GM18507 (cell line): Measurements from ENCODE around the gene YWHAH.

Source experiments
- DNase-seq: peaks from one replicate; pipeline ENCODE4 v3.0.0; 2011; ENCODE audit warnings: low read depth; ENCODE audit not compliant: insufficient read length; ENCODE audit errors: extremely low spot score
- FAIRE-seq: peaks from 2 replicates; lab custom pipeline; 2011; peaks lifted over from hg19 to GRCh38; lab: Jason Lieb, UNC

Gene YWHAH

GRCh38 chr22:31945443-31945855, 1.1 kb downstream of the YWHAH start:
- no peak for DNase-seq
- peak; percentile 71 for FAIRE-seq

GRCh38 chr22:31945971-31946680, 1.8 kb downstream of the YWHAH start:
- DNase-seq: no peak
- FAIRE-seq: peak; percentile 38

GRCh38 chr22:31947296-31947695, 3.0 kb downstream of the YWHAH start:
- DNase-seq (no peak), FAIRE-seq (peak; percentile 86)

GRCh38 chr22:31948002-31948401, 3.7 kb downstream of the YWHAH start:
- DNase-seq (no peak), FAIRE-seq (no peak)

DNA sequence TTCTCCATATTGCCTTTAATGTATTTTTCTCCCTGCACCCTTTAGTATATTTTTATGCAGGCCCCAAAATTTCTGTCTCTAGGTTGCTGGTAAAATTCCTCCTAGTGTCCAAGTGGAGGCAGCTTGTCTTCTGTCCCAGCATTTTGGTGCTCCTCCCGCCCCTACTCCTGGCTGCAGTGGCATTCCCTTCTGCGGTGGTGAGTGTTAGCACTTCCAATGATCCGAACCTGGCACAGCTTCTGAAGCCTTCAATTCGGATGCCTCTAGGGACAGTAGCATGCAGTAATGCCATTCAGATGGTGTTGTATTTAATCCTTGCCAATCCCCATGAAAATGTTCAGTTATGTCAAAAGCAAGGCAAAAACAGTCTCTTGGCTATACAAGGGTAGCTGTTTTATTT, 5.9 kb downstream of the YWHAH start:
- FAIRE-seq (no peak), DNase-seq (no peak)

GRCh38 chr22:31951194-31952093, 7.1 kb downstream of the YWHAH start:
- DNase-seq (no peak), FAIRE-seq (no peak)

GRCh38 chr22:31952094-31952401, 7.7 kb downstream of the YWHAH start:
- DNase-seq (no peak), FAIRE-seq (no peak)

DNA sequence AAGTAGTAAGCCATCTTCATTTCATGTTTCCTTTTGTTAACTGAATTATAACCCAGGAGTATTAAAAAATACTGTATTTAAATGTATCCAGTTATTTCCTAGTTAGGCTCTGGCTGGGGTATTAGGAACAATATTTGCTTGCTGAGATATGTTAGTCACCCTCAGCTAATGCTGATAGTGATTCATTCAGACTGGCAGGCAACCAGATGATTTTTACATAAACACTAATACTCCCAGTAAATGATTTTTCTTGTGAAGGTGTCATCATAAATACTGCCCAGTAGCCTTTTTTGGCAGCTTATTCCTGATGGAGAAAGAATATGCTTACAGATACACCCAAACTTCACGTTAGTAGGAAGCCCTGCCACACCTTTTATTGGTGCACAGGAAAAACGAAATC, 8.1 kb downstream of the YWHAH start:
- DNase-seq: no peak
- FAIRE-seq: no peak

DNA sequence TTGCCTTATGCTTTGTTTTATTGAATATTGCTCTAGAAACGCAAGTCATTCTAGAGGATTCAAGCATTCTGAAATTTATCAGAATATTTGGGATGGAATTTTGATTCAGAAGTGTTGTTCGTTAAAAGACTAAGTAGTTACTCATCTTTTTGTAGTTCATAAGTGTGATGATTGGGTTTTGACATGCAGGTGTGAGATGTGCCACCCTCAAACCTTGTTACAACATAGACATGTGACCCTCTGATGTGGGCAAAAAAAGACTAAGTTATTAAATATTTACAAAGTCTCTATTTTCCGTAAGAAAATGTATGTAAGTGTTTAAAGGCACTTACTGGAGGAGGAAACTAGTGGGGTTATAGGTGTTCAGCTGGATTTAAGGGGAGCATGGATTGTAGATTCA, 8.9 kb downstream of the YWHAH start:
- FAIRE-seq: no peak

GRCh38 chr22:31954535-31955523, 10.5 kb downstream of the YWHAH start:
- DNase-seq (no peak), FAIRE-seq (no peak)

More for the DNA sequence above, 8.9 kb downstream of the YWHAH start:
- no peak for DNase-seq

DNA sequence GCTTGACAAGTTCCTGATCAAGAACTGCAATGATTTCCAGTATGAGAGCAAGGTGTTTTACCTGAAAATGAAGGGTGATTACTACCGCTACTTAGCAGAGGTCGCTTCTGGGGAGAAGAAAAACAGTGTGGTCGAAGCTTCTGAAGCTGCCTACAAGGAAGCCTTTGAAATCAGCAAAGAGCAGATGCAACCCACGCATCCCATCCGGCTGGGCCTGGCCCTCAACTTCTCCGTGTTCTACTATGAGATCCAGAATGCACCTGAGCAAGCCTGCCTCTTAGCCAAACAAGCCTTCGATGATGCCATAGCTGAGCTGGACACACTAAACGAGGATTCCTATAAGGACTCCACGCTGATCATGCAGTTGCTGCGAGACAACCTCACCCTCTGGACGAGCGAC, 12.0 kb downstream of the YWHAH start:
- no peak for DNase-seq
- no peak for FAIRE-seq

DNA sequence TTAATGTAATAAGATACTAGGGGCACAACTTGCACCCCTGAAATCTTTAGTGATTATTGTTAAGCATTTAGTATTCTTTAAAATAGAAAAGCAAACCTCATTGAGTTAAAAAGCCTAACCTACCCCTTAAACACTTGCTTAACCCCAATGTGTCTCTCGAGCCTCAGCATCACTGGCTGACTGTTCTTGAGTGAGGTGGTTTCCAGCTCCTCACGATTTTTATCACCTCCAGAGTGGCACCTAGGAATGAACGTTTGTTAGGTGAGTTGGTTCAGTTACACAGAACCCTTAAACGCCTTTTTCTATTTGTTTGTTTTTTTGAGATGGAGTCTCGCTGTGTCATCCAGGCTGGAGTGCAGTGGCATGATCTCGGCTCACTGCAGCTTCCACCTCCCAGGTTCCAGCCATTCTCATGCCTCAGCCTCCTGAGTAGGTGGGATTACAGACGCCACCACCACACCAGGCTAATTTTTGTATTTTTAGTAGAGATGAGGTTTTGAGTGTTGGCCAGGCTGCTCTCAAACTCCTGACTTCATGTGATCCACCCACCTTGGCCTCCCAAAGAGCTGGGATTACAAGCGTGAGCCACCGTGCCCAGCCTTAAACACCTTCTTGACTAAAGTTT, 13.7 kb downstream of the YWHAH start:
- FAIRE-seq (no peak), DNase-seq (no peak)

DNA sequence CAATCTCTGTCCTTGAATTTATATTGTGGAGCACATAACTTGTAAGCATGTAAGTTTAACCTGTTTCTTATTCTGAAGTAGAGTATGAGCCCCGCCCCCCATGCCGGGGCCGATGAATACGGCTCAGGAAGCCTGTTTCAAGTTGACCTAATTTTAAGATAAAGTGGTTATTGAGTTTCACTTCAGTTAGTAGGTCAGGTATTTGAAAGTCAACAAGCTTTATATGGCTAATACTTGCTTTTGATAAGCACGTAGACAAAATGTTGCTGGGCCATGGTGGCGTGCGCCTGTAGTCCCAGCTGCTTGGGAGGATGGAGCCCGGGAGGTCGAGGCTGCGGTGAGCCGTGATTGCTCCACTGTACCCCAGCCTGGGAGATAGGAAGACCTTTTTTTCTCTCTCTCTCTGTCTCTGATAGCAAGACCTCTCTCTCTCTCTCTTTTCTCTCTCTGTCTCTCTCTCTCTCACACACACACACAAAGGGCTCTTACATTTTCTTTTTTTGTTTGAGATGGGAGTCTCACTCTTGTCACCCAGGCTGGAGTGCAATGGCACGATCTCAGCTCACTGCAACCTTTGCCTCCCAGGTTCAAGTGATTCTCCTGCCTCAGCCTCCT, 14.4 kb downstream of the YWHAH start:
- FAIRE-seq (no peak), DNase-seq (no peak)

- FAIRE-seq: no peak
Observed at GRCh38 chr22:31960767-31961166, 16.4 kb downstream of the YWHAH start.

GRCh38 chr22:31962387-31963125, 18.2 kb downstream of the YWHAH start:
- DNase-seq (no peak), FAIRE-seq (no peak)

More at GRCh38 chr22:31960767-31961166, 16.4 kb downstream of the YWHAH start:
- DNase-seq: no peak

- FAIRE-seq (no peak), DNase-seq (no peak)
Observed at GRCh38 chr22:31968022-31968421, 23.7 kb downstream of the YWHAH start.

DNA sequence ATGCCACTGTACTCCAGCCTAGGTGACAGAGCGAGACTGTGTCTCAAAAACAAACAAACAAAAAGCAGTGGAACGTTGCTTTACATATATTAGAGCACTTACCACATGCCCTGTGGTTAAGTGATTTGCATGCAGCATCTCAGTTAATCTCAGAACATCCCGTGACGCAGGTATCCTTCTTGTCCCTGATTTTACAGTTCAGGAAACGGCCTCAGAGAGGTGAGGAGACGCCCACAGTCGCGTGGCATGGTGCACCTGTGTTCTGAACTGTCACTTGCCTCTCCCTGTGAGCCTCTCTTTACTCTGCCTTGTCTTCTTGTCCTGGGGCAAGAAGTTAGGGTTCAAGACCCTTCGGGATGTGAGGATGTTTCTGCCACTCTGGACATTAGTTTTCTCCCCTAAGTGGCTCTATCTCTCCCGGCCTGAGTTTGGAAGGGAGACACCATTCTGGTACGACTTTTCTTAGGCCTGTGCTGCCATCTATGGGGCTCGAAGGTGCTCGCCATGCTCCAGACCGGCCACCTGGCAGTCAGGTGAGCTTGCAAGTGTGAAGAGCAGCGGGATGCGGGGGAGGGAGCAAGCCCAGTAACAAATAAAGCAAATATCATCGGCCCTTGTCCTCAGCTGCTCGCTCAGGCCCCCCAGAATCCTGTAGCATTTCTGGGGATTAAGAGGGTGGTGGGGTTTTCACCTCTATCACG, 25.6 kb downstream of the YWHAH start:
- FAIRE-seq: peak; percentile 84
- DNase-seq: peak; percentile 58
